Common myeloid progenitor, CD34-positive (primary cell): Measurements from ENCODE around the gene SAA1.
A peak's percentile ranks its signal among the peaks of the same experiment; 100 is the strongest.
"Not testable (repeated sequence)": the region's sequence is repeated elsewhere in the genome, so short reads cannot be mapped to it uniquely, and the experiment has no call there.

Experiments used
- CTCF ChIA-PET: fragments of 350-600 bp; sonication (Branson Sonifier 250); formaldehyde crosslinking; loops from one replicate; lab custom pipeline; 2021; ENCODE audit warnings: antibody characterized with exemption; lab: Charles Lee
- POLR2A ChIA-PET: fragments of 350-600 bp; sonication (Branson Sonifier 250); formaldehyde crosslinking; loops from one replicate; lab custom pipeline; 2021; ENCODE audit warnings: antibody characterized with exemption; lab: Charles Lee
- DNase-seq, 3 donors: peaks; one replicate each; pipeline versions ENCODE4 v3.0.0 to v3.0.0-alpha.2; 2013
- H3K27ac ChIP-seq, 2 experiments: 1 replicate in 1 of 2; 2 replicates in 1 of 2; pipeline ENCODE4 v1.7.0; 2013; ENCODE audit warnings: inconsistent platforms in 2 of 2, low read length in 2 of 2, mild to moderate bottlenecking in 2 of 2, low read depth in 1 of 2, moderate library complexity in 1 of 2; ENCODE audit not compliant: severe bottlenecking in 2 of 2, insufficient read depth in 1 of 2, poor library complexity in 1 of 2
- H3K27me3 ChIP-seq, 5 experiments: replicated peaks in 2 of 5; 1 replicate in 3 of 5; 2 replicates in 2 of 5; pipeline versions ENCODE4 v1.6.1 to v1.7.0; 2013; ENCODE audit warnings: low read length in 4 of 5, mild to moderate bottlenecking in 2 of 5, moderate library complexity in 2 of 5, inconsistent platforms in 1 of 5; ENCODE audit not compliant: insufficient read depth in 5 of 5, control insufficient read depth in 4 of 5
- H3K36me3 ChIP-seq, 4 experiments: 1 replicate in 2 of 4; 2 replicates in 2 of 4; pipeline versions ENCODE4 v1.6.1 to v1.7.0; 2013; ENCODE audit warnings: low read length in 3 of 4, control low read depth in 1 of 4, mild to moderate bottlenecking in 1 of 4; ENCODE audit not compliant: control insufficient read depth in 4 of 4, insufficient read depth in 4 of 4
- H3K4me1 ChIP-seq, 4 experiments: 1 replicate in 3 of 4; 2 replicates in 1 of 4; pipeline versions ENCODE4 v1.6.1 to v1.7.1; 2013; ENCODE audit warnings: low read length in 3 of 4, mild to moderate bottlenecking in 3 of 4, control low read depth in 1 of 4, inconsistent platforms in 1 of 4, moderate library complexity in 1 of 4; ENCODE audit not compliant: control insufficient read depth in 4 of 4, insufficient read depth in 4 of 4; ENCODE audit errors: control extremely low read depth in 1 of 4
- H3K4me3 ChIP-seq, 7 experiments: 1 replicate in 4 of 7; 2 replicates in 3 of 7; pipeline versions ENCODE4 v1.5.1 to v1.7.0; 2013; ENCODE audit warnings: mild to moderate bottlenecking in 7 of 7, low read length in 6 of 7, moderate library complexity in 6 of 7, inconsistent platforms in 2 of 7, low read depth in 2 of 7, control low read depth in 1 of 7; ENCODE audit not compliant: insufficient read depth in 4 of 7, control insufficient read depth in 1 of 7; ENCODE audit errors: extremely low read depth in 1 of 7
- H3K9me3 ChIP-seq, 5 experiments: 1 replicate in 4 of 5; 2 replicates in 1 of 5; pipeline versions ENCODE4 v1.6.1 to v1.7.1; 2013; ENCODE audit warnings: low read length in 4 of 5, mild to moderate bottlenecking in 2 of 5, inconsistent platforms in 1 of 5, low read depth in 1 of 5, moderate library complexity in 1 of 5; ENCODE audit not compliant: control insufficient read depth in 4 of 5, insufficient read depth in 2 of 5; ENCODE audit errors: control extremely low read depth in 1 of 5
- WGBS: methylation state at CpG from one replicate; pipeline ENCODE4 v1.1.5; 2013; ENCODE audit not compliant: insufficient coverage; 5-methylcytosine and 5-hydroxymethylcytosine counted together

SAA1 gene

DNA sequence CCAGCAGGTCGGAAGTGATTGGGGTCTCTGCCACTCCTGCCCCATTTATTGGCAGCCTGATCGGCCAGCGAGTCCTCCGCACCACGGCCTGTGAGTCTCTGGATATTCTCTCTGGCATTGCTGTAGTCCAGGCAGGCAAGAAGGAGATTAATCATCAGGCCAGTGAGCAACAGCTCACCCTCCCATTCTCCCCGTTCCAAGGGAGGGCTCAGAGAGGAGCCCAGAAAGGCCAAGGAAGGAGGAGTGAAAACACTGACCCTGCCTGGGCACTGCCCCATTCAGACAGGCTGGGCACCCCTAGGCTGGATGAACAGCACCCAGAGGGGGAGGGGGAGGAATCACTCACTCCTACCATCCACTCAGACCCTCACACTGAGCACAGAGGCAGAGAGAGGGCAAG is 20.7 kb upstream of the SAA1 start:
- no peak for DNase-seq
- Histone ChIP-seq H3K4me3 (no peak overlapping the region), H3K27ac (no peak overlapping the region), H3K27me3 (peaks cover 0 to 16% (median 0%) of the 10 kb centered on the region in 5 experiments), H3K9me3 (peaks cover 0 to 3% (median 0%) of the 10 kb centered on the region in 5 experiments), H3K4me1 (no peaks in the 10 kb centered on the region), H3K36me3 (no peaks in the 10 kb centered on the region)
- CTCF ChIA-PET: no interaction called here
- POLR2A ChIA-PET: no interaction called here
- WGBS: 78% methylated on average over 5 of the region's 6 CpGs

DNA sequence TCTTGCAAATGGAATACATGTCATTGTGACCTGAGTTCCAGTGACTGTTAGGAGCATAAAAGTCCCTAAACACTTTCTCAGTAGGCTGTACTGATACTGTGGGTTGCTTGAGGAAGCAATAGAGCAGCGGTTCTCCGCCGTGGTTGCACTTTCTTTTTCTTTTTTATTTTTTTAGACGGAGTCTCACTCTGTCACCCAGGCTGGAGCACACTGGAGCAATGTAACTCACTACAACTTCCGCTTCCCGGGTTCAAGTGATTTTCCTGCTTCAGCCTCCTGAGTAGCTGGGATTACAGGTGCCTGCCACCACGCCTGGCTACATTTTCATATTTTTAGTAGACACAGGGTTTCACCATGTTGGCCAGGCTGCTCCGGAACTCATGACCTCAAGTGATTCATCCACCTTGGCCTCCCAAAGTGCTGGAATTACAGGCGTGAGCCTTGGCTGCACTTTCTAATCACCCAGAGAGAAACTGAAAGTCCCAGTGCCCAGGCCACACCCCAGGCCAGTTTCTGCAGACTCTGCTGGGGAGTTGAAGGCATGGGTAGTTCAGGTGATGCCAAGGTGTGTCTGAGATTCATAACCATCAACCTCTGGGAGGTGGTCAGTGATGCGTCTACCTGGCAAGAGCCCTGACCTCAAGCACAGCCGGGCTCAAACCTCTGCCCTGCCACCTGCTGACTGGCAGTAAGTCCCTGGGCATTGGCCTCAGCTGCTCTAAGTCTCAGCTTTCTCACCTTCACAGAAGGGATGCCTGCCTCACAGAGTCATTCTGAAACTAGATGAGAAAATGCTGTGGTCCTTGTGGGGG is 19.5 kb upstream of the SAA1 start:
- H3K9me3 ChIP-seq, H3K4me3 ChIP-seq, CTCF ChIA-PET, H3K27ac ChIP-seq, H3K36me3 ChIP-seq, H3K4me1 ChIP-seq, POLR2A ChIA-PET: not testable (repeated sequence)
- DNase-seq: peak in 2 of 3 donors; percentile 11 to 13
- peaks cover 0 to 16% (median 0%) of the 10 kb centered on the region in 5 experiments for H3K27me3 ChIP-seq
- 44% methylated on average over 4 of the region's 11 CpGs for WGBS

DNA sequence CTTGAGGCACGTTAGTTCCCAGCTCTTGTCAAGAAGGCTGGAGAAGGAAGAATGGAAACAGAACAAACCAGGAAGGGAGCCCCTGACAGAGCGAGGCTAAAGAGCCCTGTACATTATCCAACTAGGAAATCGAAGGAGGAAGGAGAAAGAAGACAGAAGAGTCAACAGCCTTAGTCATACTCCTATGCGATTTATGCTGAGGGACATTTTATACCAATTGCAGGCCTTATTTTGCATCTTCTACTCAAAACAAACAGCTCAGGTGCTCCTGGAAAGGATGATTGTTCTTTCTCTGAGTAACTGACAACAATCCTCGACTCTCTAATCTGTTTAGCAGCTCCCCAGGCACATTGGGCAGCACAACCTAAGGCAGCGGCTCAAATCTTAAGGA is 18.9 kb upstream of the SAA1 start:
- no CpG with 5 or more reads among the region's 6 CpGs for WGBS
- POLR2A ChIA-PET, H3K9me3 ChIP-seq, H3K27ac ChIP-seq, H3K4me1 ChIP-seq, H3K36me3 ChIP-seq, DNase-seq, H3K4me3 ChIP-seq, CTCF ChIA-PET: not testable (repeated sequence)
- H3K27me3 ChIP-seq: peaks cover 0 to 14% (median 0%) of the 10 kb centered on the region in 5 experiments

DNA sequence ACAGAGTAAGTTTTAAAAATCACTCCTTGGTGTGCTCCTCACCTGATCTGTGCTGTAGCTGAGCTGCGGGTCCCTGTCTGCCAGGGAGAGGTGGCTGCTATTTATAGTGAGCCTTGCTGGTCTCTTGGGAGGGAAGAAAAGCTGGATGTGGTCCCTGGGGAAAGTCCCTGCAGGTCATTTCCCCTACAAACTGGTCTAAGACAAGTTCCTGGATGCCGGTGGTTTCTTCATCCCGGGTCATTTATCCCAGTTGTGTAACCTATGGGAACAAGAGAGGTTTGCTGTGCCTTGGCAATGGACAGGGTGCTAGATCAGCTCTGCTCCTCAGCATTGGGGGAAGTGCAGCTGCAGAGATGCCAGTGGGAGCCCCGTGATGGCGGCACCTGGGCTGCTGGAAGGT is 17.5 kb upstream of the SAA1 start, which contains the start of gene SAA2:
Gene SAA2 (minus strand): TSS at position 108 of the 400 bp plus-strand sequence. CDS start 657 bp downstream, outside the sequence.
- ChIA-PET CTCF (no interaction called here), POLR2A (no interaction called here)
- H3K4me3 ChIP-seq: no peak within 1 kb of the TSS
- peaks cover 0 to 9% (median 0%) of the 10 kb centered on the region in 5 experiments for H3K27me3 ChIP-seq
- DNase-seq: no peak
- H3K4me1 ChIP-seq: no peaks in the 10 kb centered on the region
- WGBS: 98% methylated on average over 5 of the region's 5 CpGs
- H3K27ac ChIP-seq: no peak within 1 kb of the TSS
- H3K36me3 ChIP-seq: no peaks in the 10 kb centered on the region
- peaks cover 0 to under 1% (median 0%) of the 10 kb centered on the region in 5 experiments for H3K9me3 ChIP-seq

DNA sequence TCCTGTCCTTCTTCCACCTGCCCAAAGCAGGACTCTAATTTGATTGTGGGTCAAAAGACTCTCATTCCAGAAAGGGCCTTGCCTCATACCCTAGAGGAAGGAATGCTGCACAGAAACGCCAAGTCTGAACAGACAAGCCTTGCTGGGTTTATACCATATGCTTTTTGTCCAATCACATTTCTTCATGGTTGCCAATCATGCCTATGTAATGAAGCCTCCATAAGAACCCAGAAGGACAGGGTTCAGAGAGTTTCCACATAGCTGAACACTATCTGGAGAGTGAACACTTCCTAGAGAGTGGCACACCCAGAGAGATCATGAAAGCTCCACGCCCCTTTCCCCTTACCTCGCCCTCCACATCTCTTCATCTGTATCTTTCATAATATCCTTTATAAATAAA is 12.8 kb upstream of the SAA1 start:
- CTCF ChIA-PET: no interaction called here
- POLR2A ChIA-PET: no interaction called here
- peaks cover 0 to 4% (median 0%) of the 10 kb centered on the region in 5 experiments for H3K27me3 ChIP-seq
- no peaks in the 10 kb centered on the region for H3K4me1 ChIP-seq
- no peak overlapping the region for H3K27ac ChIP-seq
- no peak overlapping the region for H3K4me3 ChIP-seq
- 100% methylated on average over 3 of the region's 3 CpGs for WGBS
- H3K9me3 ChIP-seq: no peaks in the 10 kb centered on the region
- no peaks in the 10 kb centered on the region for H3K36me3 ChIP-seq
- DNase-seq: no peak

DNA sequence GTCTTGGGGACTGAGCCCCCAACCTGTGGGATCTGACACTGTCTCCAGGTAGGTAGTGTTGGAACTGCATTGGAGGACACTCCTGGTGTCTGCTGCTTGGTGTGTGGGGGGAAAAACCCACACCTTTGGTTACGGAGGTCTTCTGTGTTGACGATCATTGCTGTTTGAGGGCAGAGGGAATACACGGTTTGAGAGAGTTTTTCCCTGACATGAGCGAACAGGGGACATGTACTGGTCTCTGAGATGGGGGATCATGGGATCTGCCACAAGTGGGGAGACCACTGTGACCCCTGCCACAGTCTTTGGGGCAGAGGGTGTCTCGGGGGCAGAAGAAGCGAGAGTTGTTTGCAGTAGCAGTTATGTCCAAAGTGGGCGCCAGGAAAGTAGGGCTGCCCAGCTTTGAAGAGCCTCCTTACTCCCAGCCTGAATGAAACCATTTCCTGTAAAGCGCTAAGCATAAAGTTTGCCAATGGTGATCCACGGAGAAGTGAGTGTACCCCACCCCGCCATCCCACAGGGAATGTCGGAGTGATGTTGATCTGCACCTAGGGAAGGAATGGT is 12.2 kb upstream of the SAA1 start:
- no peaks in the 10 kb centered on the region for H3K9me3 ChIP-seq
- POLR2A ChIA-PET: no interaction called here
- no peak for DNase-seq
- H3K4me3 ChIP-seq: no peak overlapping the region
- no peak overlapping the region for H3K27ac ChIP-seq
- WGBS: 90% methylated on average over 7 of the region's 11 CpGs
- H3K4me1 ChIP-seq: no peaks in the 10 kb centered on the region
- H3K27me3 ChIP-seq: peaks cover 0 to 4% (median 0%) of the 10 kb centered on the region in 5 experiments
- H3K36me3 ChIP-seq: no peaks in the 10 kb centered on the region
- CTCF ChIA-PET: no interaction called here

DNA sequence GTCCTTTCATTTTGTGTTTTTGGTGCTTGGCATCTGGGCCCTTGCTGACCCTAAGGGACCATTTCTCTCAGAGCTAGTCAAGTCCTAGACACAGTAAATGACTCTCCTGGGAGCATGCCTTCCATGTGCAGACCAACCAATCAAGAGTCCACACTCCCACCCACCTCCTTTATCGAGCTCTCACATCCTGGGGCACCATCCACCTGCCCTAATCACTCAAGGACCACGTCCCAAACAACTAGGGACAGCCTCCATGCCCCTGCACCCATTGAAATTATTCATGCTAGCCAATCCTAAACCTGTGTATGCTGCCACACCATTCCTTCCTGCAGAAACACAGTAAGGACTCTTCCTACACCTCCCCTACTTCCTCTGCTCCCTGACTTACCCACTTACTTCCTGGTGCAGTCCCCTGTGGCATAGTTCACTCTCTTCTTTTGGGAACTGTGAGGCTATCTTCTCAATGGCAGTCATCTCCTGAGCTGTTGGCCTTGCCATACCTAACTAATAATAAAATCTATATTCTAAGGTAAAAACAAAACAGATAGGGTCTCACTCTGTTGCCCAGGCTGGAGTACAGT is 11.2 kb upstream of the SAA1 start:
- no peak overlapping the region for H3K27ac ChIP-seq
- H3K9me3 ChIP-seq: no peaks in the 10 kb centered on the region
- no peak overlapping the region for H3K4me3 ChIP-seq
- no peaks in the 10 kb centered on the region for H3K36me3 ChIP-seq
- POLR2A ChIA-PET: no interaction called here
- DNase-seq: no peak
- peaks cover 0 to 6% (median 0%) of the 10 kb centered on the region in 5 experiments for H3K27me3 ChIP-seq
- 90% methylated on average over 2 of the region's 2 CpGs for WGBS
- no peaks in the 10 kb centered on the region for H3K4me1 ChIP-seq
- CTCF ChIA-PET: no interaction called here
